K562 (cell line): ENCODE measurements around the gene DEPDC4. TPM values are rescaled to one million over a fixed set of nuclear protein-coding genes. Genes with fewer than 3 reads are reported as not detected.

Experiments used
- ELF2 ChIP-seq: fragments of 250-450 bp; sonication (Bioruptor Pico); IDR thresholded peaks from 2 replicates; pipeline ENCODE4 v1.5.0; 2021; ENCODE audit warnings: mild to moderate bottlenecking
- FOXM1 ChIP-seq, 2 experiments: fragments of 450-650 bp in 1 of 2; sonication (generic) in 1 of 2; formaldehyde crosslinking in 1 of 2; IDR thresholded peaks; 2 replicates each; pipeline versions ENCODE4 v1.6.1 to v1.9.0; 2017 to 2022; ENCODE audit warnings: low read depth in 2 of 2, mild to moderate bottlenecking in 2 of 2, missing genetic modification reagents in 1 of 2, moderate library complexity in 1 of 2
- NCOA4 ChIP-seq: fragments of 450-650 bp; IDR thresholded peaks from 2 replicates; pipeline ENCODE4 v1.6.1; 2018; ENCODE audit warnings: mild to moderate bottlenecking; ENCODE audit not compliant: partially characterized antibody
- NR2F6 ChIP-seq: fragments of 450-650 bp; formaldehyde crosslinking; IDR thresholded peaks from 2 replicates; pipeline ENCODE4 v1.4.0; 2020; ENCODE audit warnings: mild to moderate bottlenecking
- RBM17 ChIP-seq: fragments of 200-400 bp; formaldehyde crosslinking; IDR thresholded peaks from 2 replicates; pipeline ENCODE4 v1.6.1; 2017; ENCODE audit warnings: low read depth, mild to moderate bottlenecking, low read length, borderline replicate concordance
- ZFPM2 ChIP-seq: fragments of 250-450 bp; sonication (Bioruptor Pico); IDR thresholded peaks from 2 replicates; pipeline ENCODE4 v1.5.1; 2022; ENCODE audit warnings: mild to moderate bottlenecking
- ZNF316 ChIP-seq: fragments of 450-650 bp; IDR thresholded peaks from 2 replicates; pipeline ENCODE4 v1.6.1; 2016
- ZNF77 ChIP-seq: fragments of 250-450 bp; sonication (Bioruptor Pico); IDR thresholded peaks from 2 replicates; pipeline ENCODE4 v1.5.0; 2020
- polyA plus RNA-seq, 8 experiments: library from polyadenylated mRNA; depleted of rRNA in 4 of 8; stranded (reverse) in 5 of 8; unstranded in 3 of 8; fragments of >200 nt; fragmentation: Nextera tagmentation in 2 of 8; fragmentation: Illumina TruSeq in 1 of 8; extraction: Ambion mirVana in 2 of 8; extraction: Trizol in 1 of 8; gene quantifications; 2 replicates each; pipeline versions ENCODE4 v1.2.1 to v1.2.3, GENCODE V29; 2011 to 2014; ENCODE audit warnings: inconsistent platforms in 1 of 8, missing spikeins in 1 of 8
- total RNA-seq, 7 experiments: library from RNA; depleted of rRNA in 6 of 7; stranded (reverse); fragments of >200 nt in 6 of 7; fragmentation: Illumina TruSeq in 2 of 7; extraction: Trizol in 2 of 7; gene quantifications; 2 replicates each; pipeline versions ENCODE4 v1.2.1 to v1.2.3, GENCODE V29; 2011 to 2021; ENCODE audit warnings: low replicate concordance in 1 of 7
- TF ChIP-seq, protein P1 (sequence below): fragments of 450-650 bp; IDR thresholded peaks from 2 replicates; pipeline ENCODE4 v1.6.1; 2018; ENCODE audit not compliant: partially characterized antibody
- TF ChIP-seq, protein P2 (sequence below), 2 experiments: IDR thresholded peaks; 2 replicates each; pipeline ENCODE4 v1.6.1; 2011; ENCODE audit warnings: borderline replicate concordance in 1 of 2, control low read depth in 1 of 2, low read depth in 1 of 2, low read length in 1 of 2, mild to moderate bottlenecking in 1 of 2, mixed read lengths in 1 of 2, moderate library complexity in 1 of 2; ENCODE audit not compliant: insufficient read depth in 1 of 2, insufficient read length in 1 of 2, poor library complexity in 1 of 2, severe bottlenecking in 1 of 2; ENCODE audit errors: extremely low read depth in 1 of 2
- TF ChIP-seq, protein P3 (sequence below): fragments of 250-450 bp; sonication (Bioruptor Pico); IDR thresholded peaks from 2 replicates; pipeline ENCODE4 v1.5.0; 2021; ENCODE audit warnings: mild to moderate bottlenecking, borderline replicate concordance
- TF ChIP-seq, protein P4 (sequence below): fragments of 450-650 bp; IDR thresholded peaks from 2 replicates; pipeline ENCODE4 v1.7.1; 2018; ENCODE audit warnings: mild to moderate bottlenecking, low read depth; ENCODE audit not compliant: partially characterized antibody
- TF ChIP-seq, protein P5 (sequence below): fragments of 250-450 bp; sonication (Bioruptor Pico); IDR thresholded peaks from 2 replicates; pipeline ENCODE4 v1.6.1; 2021; ENCODE audit warnings: mild to moderate bottlenecking

DEPDC4 gene
- total and polyA plus RNA-seq, 9 of the 15 experiments (the other 6 are each of a cell fraction or from before 2014, with no cell fraction given): 3.6 to 13.2 (median 7.4) TPM

- no peak for TF ChIP-seq FOXM1 (IDR thresholded peaks at IDR 0.05; ENCODE audit: low read depth)
- TF ChIP-seq FOXM1 (CRISPR knock-in tag; IDR thresholded peaks at IDR 0.05; ENCODE audit: low read depth): no peak
- TF ChIP-seq, protein P1, sequence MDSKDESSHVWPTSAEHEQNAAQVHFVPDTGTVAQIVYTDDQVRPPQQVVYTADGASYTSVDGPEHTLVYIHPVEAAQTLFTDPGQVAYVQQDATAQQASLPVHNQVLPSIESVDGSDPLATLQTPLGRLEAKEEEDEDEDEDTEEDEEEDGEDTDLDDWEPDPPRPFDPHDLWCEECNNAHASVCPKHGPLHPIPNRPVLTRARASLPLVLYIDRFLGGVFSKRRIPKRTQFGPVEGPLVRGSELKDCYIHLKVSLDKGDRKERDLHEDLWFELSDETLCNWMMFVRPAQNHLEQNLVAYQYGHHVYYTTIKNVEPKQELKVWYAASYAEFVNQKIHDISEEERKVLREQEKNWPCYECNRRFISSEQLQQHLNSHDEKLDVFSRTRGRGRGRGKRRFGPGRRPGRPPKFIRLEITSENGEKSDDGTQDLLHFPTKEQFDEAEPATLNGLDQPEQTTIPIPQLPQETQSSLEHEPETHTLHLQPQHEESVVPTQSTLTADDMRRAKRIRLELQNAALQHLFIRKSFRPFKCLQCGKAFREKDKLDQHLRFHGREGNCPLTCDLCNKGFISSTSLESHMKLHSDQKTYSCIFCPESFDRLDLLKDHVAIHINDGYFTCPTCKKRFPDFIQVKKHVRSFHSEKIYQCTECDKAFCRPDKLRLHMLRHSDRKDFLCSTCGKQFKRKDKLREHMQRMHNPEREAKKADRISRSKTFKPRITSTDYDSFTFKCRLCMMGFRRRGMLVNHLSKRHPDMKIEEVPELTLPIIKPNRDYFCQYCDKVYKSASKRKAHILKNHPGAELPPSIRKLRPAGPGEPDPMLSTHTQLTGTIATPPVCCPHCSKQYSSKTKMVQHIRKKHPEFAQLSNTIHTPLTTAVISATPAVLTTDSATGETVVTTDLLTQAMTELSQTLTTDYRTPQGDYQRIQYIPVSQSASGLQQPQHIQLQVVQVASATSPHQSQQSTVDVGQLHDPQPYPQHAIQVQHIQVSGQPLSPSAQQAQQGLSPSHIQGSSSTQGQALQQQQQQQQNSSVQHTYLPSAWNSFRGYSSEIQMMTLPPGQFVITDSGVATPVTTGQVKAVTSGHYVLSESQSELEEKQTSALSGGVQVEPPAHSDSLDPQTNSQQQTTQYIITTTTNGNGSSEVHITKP: peak; percentile 43
- TF ChIP-seq ELF2 (CRISPR knock-in tag): no peak
- no peak for TF ChIP-seq RBM17
- TF ChIP-seq NCOA4: no peak
- no peak for TF ChIP-seq ZNF316
- TF ChIP-seq ZNF77 (CRISPR knock-in tag): no peak
- TF ChIP-seq, protein P2, sequence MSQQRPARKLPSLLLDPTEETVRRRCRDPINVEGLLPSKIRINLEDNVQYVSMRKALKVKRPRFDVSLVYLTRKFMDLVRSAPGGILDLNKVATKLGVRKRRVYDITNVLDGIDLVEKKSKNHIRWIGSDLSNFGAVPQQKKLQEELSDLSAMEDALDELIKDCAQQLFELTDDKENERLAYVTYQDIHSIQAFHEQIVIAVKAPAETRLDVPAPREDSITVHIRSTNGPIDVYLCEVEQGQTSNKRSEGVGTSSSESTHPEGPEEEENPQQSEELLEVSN (IDR thresholded peaks at IDR 0.05; ENCODE audit: borderline replicate concordance in 1 of 2, extremely low read depth in 1 of 2, insufficient read depth in 1 of 2, insufficient read length in 1 of 2, low read depth in 1 of 2, low read length in 1 of 2, poor library complexity in 1 of 2, severe bottlenecking in 1 of 2): peak; percentile 55 to 76
- TF ChIP-seq, protein P3, sequence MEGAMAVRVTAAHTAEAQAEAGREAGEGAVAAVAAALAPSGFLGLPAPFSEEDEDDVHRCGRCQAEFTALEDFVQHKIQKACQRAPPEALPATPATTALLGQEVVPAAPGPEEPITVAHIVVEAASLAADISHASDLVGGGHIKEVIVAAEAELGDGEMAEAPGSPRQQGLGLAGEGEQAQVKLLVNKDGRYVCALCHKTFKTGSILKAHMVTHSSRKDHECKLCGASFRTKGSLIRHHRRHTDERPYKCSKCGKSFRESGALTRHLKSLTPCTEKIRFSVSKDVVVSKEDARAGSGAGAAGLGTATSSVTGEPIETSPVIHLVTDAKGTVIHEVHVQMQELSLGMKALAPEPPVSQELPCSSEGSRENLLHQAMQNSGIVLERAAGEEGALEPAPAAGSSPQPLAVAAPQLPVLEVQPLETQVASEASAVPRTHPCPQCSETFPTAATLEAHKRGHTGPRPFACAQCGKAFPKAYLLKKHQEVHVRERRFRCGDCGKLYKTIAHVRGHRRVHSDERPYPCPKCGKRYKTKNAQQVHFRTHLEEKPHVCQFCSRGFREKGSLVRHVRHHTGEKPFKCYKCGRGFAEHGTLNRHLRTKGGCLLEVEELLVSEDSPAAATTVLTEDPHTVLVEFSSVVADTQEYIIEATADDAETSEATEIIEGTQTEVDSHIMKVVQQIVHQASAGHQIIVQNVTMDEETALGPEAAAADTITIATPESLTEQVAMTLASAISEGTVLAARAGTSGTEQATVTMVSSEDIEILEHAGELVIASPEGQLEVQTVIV (CRISPR knock-in tag): no peak
- TF ChIP-seq, protein P4, sequence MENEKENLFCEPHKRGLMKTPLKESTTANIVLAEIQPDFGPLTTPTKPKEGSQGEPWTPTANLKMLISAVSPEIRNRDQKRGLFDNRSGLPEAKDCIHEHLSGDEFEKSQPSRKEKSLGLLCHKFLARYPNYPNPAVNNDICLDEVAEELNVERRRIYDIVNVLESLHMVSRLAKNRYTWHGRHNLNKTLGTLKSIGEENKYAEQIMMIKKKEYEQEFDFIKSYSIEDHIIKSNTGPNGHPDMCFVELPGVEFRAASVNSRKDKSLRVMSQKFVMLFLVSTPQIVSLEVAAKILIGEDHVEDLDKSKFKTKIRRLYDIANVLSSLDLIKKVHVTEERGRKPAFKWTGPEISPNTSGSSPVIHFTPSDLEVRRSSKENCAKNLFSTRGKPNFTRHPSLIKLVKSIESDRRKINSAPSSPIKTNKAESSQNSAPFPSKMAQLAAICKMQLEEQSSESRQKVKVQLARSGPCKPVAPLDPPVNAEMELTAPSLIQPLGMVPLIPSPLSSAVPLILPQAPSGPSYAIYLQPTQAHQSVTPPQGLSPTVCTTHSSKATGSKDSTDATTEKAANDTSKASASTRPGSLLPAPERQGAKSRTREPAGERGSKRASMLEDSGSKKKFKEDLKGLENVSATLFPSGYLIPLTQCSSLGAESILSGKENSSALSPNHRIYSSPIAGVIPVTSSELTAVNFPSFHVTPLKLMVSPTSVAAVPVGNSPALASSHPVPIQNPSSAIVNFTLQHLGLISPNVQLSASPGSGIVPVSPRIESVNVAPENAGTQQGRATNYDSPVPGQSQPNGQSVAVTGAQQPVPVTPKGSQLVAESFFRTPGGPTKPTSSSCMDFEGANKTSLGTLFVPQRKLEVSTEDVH: no peak
- TF ChIP-seq NR2F6 (CRISPR knock-in tag): no peak
- TF ChIP-seq, protein P5, sequence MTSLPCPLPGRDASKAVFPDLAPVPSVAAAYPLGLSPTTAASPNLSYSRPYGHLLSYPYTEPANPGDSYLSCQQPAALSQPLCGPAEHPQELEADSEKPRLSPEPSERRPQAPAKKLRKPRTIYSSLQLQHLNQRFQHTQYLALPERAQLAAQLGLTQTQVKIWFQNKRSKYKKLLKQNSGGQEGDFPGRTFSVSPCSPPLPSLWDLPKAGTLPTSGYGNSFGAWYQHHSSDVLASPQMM (CRISPR knock-in tag): no peak
- TF ChIP-seq ZFPM2 (CRISPR knock-in tag): no peak
Observed at GRCh38 chr12:100199347-100200149, 67.3 kb downstream of the DEPDC4 start (continued).
